Measurements from ENCODE around the gene AFF1. TPM values are rescaled to one million over a fixed set of nuclear protein-coding genes. Genes with fewer than 3 reads are reported as not detected.
A peak's percentile ranks its signal among the peaks of the same experiment; 100 is the strongest.

AFF1 gene
- polyA plus RNA-seq, 3 donors, result 40.1 to 57.9 (median 51.0) TPM

DNA sequence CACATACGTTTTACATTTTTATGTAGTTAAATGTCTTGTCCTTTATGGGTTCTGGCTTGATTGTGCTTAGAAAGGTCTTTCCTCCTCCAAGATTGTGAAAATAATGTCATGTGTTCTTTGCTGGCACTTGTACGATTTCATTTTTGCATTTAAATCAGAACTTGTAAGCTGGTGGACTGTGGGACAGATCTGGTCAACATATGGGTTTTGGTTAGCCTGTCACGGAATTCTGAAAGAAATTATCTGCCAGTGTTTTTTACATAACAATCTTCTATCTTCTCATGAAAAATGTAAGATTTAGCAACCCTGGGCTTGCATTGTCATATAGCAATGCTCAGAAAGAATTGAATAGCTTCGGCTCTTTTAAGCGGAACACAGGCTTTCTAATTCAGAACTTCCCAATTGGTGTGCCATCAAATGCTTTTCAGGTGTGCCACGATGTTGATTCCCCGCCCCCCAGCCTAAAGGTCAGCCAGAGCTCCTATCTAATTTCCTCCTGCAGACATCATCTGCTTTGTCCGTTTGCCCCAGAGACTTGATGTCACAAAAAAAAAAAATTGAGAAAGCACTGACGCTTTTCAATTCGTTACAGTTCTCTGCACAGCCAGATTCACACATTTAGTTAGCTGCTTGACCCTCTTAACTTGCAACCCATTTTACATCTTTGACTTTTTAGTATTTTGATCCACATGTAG, 16.2 kb downstream of the AFF1 start:
- DNase-seq, result no peak

DNA sequence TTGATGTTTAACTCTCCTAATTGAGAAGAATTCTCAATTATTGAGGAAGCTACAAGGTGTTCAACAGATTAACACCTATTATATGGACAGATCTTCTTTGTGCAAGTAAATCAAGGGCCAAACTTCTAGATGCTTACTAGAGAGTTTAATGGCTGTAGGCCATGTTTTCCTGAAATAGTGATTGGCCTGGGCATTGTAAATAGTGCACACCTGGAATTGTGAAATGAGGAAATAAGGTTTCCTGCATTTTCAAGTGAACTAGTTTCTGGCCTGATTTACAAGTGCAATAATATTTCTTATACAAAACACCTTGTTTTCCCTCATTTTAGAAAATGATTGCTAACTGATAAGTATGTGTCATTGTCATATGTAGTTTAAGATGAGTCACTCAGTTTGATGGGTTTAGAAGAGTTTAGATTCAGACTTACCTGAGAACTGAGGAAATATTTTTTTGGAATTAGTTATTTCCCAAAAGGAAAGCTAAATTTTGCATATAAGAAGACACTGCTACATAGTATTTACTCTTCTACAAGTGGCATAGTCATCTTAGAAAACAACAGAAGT, 21.2 kb downstream of the AFF1 start:
- no peak for DNase-seq

DNA sequence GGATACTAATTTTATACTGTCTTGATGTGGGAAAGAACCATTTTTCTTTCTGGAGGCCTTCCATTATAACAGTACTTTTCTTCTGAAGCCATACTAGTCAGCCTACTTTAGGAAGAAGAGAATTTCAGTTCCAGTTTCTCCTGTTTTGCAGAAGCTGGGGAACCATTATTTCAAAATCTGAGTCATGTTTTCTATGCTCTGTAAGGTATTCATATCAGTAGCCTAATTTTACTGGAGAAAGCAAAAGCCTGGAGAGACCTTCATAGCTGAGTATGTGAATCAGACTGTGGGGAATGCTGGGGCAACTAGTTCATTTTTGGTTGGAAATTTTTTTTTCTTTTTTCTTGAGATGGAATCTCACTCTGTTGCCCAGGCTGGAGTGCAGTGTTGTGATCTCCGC, 22.4 kb downstream of the AFF1 start:
- no peak for DNase-seq

DNA sequence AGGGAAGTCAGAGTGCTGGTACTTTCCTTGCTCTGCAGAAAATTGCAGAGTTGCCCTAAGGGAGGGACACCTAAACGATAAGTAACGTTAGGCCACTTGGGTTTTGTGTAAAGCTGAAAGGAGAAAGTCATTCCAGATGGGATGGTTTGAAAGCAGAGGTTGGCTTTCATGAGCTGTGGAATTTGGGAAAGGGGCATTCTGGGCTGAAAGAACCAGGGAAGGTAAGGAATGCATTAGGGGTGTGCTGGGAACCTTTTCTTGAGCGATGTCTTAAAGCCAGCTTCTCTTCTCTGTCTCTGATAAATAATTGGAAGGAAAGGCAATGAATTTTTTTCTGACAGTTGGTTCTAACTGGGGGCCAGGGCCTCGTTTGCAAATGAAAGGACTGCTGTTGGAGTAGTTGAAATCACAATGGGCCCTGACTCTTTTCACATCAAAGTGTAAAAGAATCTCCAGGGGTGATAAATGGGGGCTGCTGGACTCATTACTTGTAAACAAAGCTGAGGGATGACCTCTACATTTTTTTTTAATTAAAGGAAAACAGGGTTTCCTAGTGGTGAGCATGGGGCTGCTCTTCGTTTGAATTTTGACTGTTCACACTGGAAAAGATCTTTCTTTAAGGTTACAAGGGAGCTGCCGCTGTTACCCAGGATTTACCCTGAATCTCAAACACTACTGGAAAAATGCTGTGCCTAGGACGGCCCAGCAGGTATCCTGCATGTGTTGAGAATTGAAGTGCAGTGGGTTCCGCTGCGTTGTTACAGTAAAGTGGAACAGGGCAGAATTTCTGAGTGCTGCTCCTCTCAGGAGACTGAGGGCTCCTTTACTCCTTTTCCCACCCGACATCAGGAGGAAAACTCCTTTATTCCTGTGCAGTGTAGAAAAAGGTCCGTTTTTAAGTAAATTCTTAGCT, 25.0 kb downstream of the AFF1 start:
- DNase-seq, result no peak

DNA sequence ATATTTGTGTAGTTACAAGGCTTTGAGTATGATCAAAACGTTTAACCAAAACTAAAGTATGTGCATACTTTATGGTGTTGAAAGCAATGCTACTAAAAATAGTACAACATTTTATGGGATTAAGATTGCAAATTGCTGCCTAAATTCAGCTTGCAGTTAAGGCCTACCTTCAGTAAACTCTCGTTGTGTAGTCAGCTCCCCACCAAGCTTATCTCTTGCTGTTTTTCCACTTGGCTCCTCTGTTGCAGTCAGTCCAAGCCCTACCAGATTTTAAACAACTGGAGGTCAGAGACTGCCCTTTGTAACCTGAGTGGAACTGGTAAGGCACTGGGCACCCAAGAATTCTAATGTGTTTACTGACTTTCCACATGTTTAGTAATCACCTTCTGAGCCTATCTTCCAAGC, 25.7 kb downstream of the AFF1 start:
- no peak for DNase-seq

DNA sequence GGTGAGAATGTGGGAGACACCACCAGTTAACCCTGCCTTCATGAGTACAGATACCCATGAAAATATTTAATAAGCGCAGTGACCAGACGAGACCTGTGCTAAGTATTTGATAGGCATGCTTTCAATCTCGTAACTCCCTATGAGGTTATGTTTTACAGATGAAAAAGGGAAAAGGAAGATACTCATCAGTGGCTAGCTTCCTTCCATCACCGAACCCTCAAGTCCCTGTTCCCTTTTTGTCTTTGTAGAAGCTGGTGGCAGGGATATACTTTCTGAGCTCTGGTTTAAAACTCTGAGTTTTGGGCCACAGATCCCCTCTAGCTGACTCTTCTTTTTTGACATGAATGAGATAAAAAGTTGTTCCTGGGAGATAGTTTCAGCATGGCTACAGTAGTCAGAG, 26.3 kb downstream of the AFF1 start:
- DNase-seq, result no peak

DNA sequence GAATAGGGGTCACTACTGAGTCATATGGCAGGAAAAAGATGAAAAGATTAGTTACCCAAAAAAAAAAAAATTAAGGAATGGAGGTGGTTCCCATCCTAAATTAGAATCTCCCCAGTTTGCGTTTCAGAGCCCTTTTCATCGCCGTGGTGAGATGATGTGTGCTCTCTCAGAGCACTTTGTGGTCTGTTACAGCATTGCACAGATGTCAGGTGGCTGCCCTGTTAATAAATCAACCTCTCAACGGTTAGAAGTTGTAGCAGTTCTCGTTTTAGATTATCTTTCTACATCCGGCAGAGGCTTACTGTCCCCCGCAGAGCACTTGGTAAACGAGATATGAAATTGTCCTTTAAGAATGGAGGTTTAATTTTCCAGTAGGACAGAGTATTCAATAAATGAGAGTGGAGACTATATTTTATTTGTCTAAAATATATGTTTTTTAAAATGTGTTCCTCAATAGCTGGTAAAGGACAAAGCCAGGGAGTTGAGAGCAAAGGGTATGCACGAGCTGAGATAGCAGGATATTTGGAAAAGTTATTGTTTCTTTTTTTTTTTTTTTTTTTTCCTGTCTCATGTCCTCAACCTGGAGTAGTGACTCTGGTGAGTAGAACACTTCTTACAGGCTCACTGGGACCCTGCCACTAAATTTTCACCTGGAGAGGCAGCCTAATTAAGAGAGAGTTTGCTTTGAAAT, 26.9 kb downstream of the AFF1 start:
- peak; percentile 52 for DNase-seq

DNA sequence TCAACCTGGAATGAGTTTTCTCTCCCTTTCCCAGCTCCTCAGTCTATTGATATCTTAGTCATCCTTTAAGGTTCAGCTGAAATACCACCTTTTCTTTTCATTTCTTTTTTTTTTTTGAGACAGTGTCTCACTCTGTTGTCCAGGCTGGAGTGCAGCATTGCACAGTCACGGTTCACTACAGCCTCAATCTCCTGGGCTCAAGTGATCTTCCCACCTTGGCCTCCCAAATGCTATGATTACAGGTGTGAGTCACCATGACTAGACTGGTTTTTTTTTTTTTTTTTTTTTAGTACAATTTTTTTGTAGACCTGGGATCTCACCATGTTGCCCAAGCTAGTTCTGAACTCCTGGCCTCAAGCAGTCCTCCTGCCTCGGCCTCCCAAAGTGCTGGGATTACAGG, 28.9 kb downstream of the AFF1 start:
- no peak for DNase-seq

DNA sequence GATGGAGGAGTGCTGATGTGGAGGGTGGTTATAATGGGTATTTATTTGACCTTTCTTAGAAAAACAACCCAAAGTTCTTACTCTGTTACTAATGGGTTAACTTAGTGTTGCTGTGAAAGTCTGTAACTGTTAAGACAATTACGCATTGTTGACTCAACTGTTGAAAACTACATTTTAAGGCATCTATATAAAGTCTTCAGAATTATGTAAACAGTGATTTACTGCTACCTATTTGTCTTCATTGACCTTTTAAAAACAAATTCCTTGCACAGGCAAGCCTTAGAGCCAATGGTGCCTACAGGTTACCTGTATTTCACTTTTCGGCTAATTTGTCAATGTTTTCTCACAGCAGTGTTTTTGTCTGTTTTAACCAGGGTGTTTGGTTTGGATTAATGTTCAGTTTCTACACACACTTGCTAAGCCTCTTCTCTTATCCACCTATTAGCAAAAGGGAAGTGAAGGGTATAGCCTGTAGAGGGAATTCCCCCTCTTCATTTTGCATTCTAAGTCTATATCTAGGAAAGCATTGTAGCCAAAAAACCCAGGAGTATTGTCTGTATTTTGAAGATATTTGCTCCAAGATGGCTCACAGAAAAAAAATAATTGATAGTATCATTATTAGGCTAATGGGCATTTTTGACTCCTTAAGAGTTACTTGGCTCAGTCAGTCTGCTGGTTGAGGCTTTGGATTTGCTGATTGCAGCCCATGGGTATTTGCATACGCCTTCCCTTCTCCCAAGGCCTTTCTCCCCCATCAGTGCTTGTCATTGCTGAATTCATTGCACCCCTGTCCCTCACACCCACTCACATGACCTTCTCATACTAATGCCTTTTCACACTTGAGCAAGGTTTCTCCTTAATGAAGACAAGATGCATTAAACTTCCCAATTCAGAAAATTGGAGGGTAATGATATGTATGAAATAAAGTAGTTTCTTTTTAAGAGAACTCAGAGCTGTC, 30.5 kb downstream of the AFF1 start:
- DNase-seq, result no peak

DNA sequence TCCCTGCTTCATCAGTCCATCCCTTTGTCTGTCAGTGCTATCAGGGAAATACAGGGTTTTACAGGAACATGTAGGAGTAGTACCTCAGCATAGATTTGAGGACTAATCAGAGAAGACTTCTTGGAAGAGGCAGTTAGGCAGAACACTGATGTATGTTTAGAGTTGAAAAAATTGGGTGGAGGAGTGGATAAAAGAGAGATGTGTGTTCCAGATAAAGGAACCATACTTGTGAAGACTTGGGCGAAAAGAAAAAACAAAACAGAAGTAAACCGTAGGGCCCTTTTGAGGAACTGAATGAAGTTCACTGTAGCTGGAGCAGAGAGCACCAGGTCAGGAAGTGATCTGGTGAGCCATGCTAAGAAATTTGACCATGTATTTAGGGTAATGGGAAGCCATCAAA, 32.3 kb downstream of the AFF1 start:
- no peak for DNase-seq

DNA sequence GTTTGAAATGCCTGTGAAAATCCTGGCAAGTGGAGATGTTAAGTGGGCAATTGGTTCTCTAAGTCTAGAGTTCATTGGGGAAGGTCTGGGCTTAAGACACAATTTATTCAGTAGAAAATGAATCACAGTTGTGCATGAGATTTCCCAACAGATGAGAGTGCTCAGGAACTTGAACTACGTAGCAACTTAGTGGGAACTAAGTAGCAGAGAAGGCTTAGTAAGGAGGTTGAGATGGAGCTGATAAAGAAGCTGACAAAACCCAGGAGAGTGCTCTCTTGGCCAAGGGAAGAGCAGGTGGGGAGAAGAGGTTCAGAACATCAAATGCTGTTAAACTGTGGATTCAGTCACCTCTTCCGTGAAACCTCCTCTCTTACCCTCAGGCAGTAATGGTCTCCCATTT, 33.0 kb downstream of the AFF1 start:
- no peak for DNase-seq

DNA sequence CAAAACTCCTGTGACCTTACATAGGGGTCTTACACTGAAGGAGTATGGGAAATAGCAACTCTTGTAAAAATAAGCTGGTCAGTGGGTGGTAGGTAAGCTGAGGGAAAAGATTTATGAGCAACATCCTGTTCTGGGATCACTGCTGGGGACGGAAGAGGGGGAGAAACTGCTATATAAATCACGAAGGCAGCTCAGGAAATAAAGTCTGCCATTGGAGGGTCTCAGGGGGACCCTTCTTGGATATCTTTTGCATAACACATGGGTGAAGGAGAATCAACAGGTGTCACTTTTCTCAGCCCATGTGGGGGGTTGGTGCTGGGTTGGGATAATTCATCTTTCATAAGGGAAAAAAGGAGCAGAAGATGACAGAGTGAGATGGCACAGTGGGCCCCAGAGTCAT, 33.7 kb downstream of the AFF1 start:
- peak; percentile 64 for DNase-seq

DNA sequence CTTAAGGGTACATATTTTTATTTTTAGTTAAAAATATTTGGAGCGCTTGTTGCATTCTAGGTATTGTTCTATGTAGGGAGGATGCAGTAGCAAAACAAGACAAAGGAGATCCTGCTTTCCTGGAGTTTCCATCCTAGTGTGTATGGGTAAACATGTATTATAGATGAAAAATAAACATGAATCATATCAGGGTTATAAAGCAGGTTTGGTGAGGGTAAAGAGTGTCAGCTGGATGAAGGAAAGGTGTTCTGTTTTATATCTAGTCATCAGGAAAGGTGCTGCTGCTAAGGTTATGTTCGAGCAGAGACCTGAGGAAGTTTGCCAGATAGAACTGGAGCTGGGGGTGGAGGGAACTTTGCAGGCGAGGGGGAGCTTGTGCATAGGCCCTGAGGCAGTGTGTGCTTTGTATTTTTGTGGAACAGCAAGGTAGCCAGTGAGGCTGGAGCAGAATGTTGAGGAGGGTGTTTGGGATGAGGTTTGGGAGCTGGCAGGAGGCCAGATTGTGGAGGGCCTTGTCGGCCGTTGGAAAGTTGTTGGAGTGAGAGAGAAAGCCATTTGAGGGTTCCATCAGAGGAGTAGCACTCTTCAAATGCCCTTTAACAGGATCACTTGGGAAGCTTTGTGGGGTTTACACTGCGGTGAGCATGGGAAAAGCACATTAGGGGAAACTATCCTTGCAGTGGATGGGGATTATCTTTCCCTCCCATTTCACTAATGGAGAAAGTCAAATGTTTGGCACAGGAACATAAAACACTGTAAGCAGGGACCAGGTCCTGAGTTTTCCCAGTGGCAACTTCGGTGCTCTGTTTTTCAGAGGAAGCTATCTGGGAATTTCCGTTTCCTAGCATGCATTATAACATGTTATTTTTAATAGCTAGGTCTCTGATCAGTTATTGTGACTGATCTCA, 35.9 kb downstream of the AFF1 start:
- no peak for DNase-seq

DNA sequence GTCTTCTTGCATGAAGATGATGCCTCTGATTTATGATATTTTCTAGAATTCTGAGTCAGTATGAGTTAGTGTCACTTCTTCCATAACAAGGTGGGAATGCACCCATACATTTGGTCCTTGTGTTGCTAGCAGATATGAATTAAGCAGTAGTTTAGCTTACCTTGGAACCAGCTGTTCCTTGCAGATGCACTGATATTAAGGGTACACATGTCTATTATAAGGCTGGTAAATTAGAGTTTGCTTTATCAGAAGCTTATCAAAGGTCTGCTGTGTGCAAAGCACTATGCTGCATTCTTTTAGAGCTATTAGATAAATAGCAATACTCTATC, 36.5 kb downstream of the AFF1 start:
- DNase-seq, result no peak

DNA sequence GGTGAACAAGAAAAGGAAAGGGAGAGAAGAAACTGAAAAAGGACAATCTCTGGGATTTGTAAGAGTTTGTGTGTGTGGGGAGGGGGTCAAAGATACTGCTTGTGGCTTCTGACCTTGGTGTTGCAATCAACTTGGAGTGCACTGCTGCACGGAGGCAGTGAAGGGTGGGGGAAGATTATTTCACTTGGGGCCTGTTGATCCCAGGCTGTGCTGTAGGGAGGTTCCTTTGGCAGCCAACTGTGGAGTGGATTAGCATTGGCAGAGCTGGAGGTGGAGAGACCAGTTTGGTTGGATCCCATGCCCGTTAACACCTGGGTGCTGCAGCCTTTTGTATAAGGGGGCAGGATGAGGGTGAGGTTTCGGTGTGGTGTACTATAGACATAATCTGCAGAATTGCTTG, 38.2 kb downstream of the AFF1 start:
- no peak for DNase-seq

DNA sequence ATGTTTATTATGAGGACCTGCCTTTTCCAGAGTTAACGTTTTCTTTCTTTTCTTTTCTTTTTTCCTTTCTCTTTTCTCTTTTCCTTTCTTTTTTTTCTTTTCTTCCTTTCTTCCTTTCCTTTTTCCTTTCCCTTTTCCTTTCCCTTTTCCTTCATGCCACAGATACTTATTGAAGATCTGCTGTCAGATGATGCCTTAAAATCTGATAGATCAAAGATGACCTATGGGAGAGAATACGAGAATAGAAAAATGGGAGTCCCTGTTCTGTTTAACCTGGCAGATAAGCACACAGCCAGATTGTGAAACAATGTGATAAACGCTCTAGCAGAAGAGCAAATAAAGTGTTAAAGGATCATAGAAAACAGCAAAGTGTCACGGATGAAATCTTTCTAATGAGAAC, 38.9 kb downstream of the AFF1 start:
- no peak for DNase-seq

DNA sequence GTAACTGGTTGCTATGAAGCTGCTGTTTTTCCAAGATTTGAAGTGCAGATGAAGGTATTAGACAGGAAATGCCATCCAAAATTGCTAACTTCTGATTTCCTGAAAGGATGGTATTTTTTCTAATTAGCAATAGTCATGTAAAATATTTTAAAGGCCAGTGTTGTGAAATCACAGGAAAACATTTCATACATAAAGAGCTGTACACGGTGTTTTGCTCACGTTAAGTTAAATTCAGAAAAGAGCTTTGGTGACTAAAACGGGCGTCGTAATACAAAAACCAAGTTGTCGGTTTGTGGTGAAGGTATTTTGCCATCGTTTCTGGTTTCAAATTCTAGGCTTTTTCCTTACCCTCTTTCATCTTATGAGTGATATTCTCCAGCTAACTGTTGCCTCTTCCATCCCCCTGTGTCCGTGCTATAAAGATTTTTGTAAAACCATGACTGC, 39.8 kb downstream of the AFF1 start:
- no peak for DNase-seq

DNA sequence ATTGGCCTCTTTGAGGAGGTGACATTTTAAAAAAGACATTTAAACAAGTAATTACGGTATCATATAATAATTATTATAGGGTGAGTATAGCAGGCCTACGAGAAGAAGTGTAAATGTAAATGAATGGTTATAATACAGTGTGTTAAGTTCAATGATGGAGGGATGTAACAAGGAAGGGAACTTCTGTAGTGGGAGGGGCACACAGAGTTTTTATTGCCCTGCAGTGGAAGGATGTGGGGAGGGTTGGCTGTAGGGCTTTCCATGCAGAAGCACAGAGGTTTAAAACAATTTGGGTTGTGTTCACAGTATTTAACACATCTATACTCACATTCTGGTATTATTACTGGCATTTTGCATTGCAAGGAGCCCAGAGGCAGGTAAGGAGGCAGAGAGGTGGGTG, 41.1 kb downstream of the AFF1 start:
- no peak for DNase-seq

DNA sequence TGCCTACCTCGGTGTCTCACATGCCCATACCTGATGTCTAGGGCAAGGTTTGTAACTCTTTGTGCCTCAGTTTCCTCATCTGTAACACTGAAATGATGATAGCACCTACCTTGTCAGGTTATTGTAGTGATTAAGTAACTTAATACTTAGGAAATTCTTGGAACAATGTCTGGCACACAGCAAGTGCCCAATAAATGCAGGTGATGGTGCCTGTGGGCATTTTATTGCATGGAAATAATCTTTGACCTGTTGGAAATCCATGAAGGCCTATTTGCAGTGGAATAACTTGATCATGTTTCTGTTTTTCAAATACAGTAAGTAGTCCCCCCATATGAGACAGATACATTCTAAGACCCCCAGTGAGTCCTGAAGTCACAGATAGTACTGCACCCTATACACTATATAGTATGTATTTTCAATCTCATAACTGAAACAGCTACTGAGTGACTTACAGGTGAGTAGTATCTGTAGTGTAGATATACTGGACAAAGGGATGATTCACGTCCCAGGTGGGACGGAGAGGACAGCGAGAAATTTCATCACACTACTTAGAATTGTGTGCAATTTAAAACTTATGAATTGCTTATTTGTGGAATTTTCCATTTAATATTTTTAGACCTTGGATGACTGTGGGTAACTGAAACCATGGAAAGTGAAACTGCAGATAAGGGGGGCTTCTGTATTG, 42.1 kb downstream of the AFF1 start:
- no peak for DNase-seq
